GM12878 (cell line): ENCODE data around the gene CASK. TPM values are rescaled to one million over a fixed set of nuclear protein-coding genes. Genes with fewer than 3 reads are reported as not detected.

Experiments used
- ATAC-seq: fragments of 200-7000 bp; cut with Tn5 transposase; 3 replicates; pipeline ENCODE4 v1.9.1; 2020; ENCODE audit warnings: mild to moderate bottlenecking, moderate library complexity
- BruUV-seq: library from RNA; stranded (reverse); fragments of 400-500 nt; replicated peaks from 2 replicates; lab custom pipeline; 2021; lab: Mats Ljungman, UMichigan
- CTCF ChIA-PET: fragments of 300-600 bp; sonication (Branson Sonifier 250); formaldehyde crosslinking; extraction: SDS; loops from one replicate; lab custom pipeline; 2021; ENCODE audit warnings: inconsistent platforms; lab: Yijun Ruan, JAX
- POLR2A ChIA-PET: fragments of 350-600 bp; formaldehyde crosslinking; extraction: SDS; loops from one replicate; lab custom pipeline; 2021; ENCODE audit warnings: inconsistent platforms; lab: Charles Lee
- RAD21 ChIA-PET: fragments of 300-600 bp; sonication (Branson Sonifier 250); formaldehyde crosslinking; loops from one replicate; lab custom pipeline; 2023; ENCODE audit warnings: antibody characterized with exemption; ENCODE audit not compliant: unreplicated experiment; lab: Charles Lee
- SMC1A ChIA-PET: fragments of 300-600 bp; sonication (Branson Sonifier 250); formaldehyde crosslinking; loops from one replicate; lab custom pipeline; 2023; ENCODE audit not compliant: unreplicated experiment, uncharacterized antibody; lab: Charles Lee
- DNase-seq: peaks from one replicate; pipeline ENCODE4 v3.0.0-alpha.2; 2011; ENCODE audit warnings: low read depth, low spot score
- FAIRE-seq: peaks from 3 replicates; lab custom pipeline; 2011; peaks lifted over from hg19 to GRCh38; lab: Jason Lieb, UNC
- H2AFZ ChIP-seq: 2 replicates; pipeline ENCODE4 v1.6.0; 2011; ENCODE audit warnings: low read depth, low read length, control low read depth; ENCODE audit not compliant: control insufficient read depth
- H3K27ac ChIP-seq: 2 replicates; pipeline ENCODE4 v1.5.1; 2011; ENCODE audit warnings: control low read depth; ENCODE audit not compliant: control insufficient read depth, insufficient read depth
- H3K27me3 ChIP-seq, 2 experiments: replicated peaks in 1 of 2; 2 replicates each; pipeline versions ENCODE4 v1.6.0 to v1.6.1; 2011; ENCODE audit warnings: low read length in 1 of 2; ENCODE audit not compliant: control insufficient read depth in 2 of 2, insufficient read depth in 2 of 2
- H3K36me3 ChIP-seq, 2 experiments: 2 replicates each; pipeline ENCODE4 v1.5.1; 2011; ENCODE audit warnings: low read length in 1 of 2; ENCODE audit not compliant: control insufficient read depth in 2 of 2, insufficient read depth in 2 of 2
- H3K4me1 ChIP-seq: 2 replicates; pipeline ENCODE4 v1.6.1; 2011; ENCODE audit warnings: mild to moderate bottlenecking, low read length, moderate library complexity, mixed read lengths; ENCODE audit not compliant: control insufficient read depth, insufficient read depth
- H3K4me2 ChIP-seq: 2 replicates; pipeline ENCODE4 v1.6.0; 2011; ENCODE audit warnings: control low read depth; ENCODE audit not compliant: control insufficient read depth, insufficient read depth
- H3K4me3 ChIP-seq: fragments of 200-600 bp; sonication (generic); 2 replicates; pipeline ENCODE4 v1.5.1; 2016
- H3K79me2 ChIP-seq: 2 replicates; pipeline ENCODE4 v1.6.0; 2011; ENCODE audit warnings: low read length; ENCODE audit not compliant: control insufficient read depth, insufficient read depth
- H3K9ac ChIP-seq: 2 replicates; pipeline ENCODE4 v1.8.0; 2011; ENCODE audit warnings: low read length, control low read depth, mixed read lengths; ENCODE audit not compliant: control insufficient read depth, insufficient read depth
- H3K9me3 ChIP-seq: replicated peaks from 3 replicates; pipeline ENCODE4 v1.5.1; 2011; ENCODE audit warnings: mild to moderate bottlenecking, low read length; ENCODE audit not compliant: control insufficient read depth, insufficient read depth
- H4K20me1 ChIP-seq: 2 replicates; pipeline ENCODE4 v1.6.0; 2011; ENCODE audit not compliant: control insufficient read depth, insufficient read depth
- ASH2L ChIP-seq: fragments of 300-600, 200-600 bp; sonication (generic); IDR thresholded peaks from 2 replicates; pipeline ENCODE4 v1.6.1; 2017; ENCODE audit warnings: low read depth, mild to moderate bottlenecking, borderline replicate concordance
- FOS ChIP-seq: IDR thresholded peaks from 3 replicates; pipeline ENCODE4 v1.6.1; 2011; ENCODE audit warnings: borderline replicate concordance; ENCODE audit not compliant: insufficient read length; ENCODE audit errors: extremely low read depth
- HSF1 ChIP-seq: fragments of 150-350 bp; IDR thresholded peaks from 2 replicates; pipeline ENCODE4 v1.6.1; 2014; ENCODE audit warnings: mild to moderate bottlenecking, low read depth, low read length
- SRF ChIP-seq, 2 experiments: IDR thresholded peaks; 2 replicates each; pipeline ENCODE4 v1.6.1; 2011; ENCODE audit warnings: low read depth in 2 of 2, low read length in 2 of 2, mild to moderate bottlenecking in 1 of 2, moderate library complexity in 1 of 2
- WGBS: methylation state at CpG from one replicate; pipeline ENCODE4 v1.1.6; 2016; ENCODE audit warnings: low lambda C conversion rate; ENCODE audit not compliant: insufficient replicate concordance, insufficient coverage; ENCODE audit errors: missing lambda C conversion rate; 5-methylcytosine and 5-hydroxymethylcytosine counted together
- in situ Hi-C: fragments of 300-500 bp; cut with MboI; formaldehyde crosslinking; loops from 9 replicates; pipeline ENCODE4 v1.14.3; 2018; ENCODE audit warnings: mixed read lengths
- intact Hi-C: fragments of 100-400 bp; cut with micrococcal nuclease; formaldehyde crosslinking; loops from one replicate; pipeline ENCODE4 v1.14.2; 2022; ENCODE audit not compliant: unreplicated experiment
- polyA plus RNA-seq, 11 experiments: library from polyadenylated mRNA; depleted of rRNA in 4 of 11; unstranded in 6 of 11; stranded (reverse) in 5 of 11; fragments of >200 nt; fragmentation: Nextera tagmentation in 4 of 11; fragmentation: Illumina TruSeq in 1 of 11; extraction: Ambion mirVana in 4 of 11; extraction: Trizol in 1 of 11; gene quantifications; 1 replicate in 1 of 11; 2 replicates in 10 of 11; pipeline versions ENCODE4 v1.2.1 to v1.2.3, GENCODE V29; 2011 to 2016; ENCODE audit warnings: inconsistent platforms in 2 of 11, missing spikeins in 2 of 11, low read depth in 1 of 11
- total RNA-seq, 4 experiments: library from RNA; depleted of rRNA in 3 of 4; stranded (reverse); fragments of >200 nt in 3 of 4; fragmentation: Illumina TruSeq in 1 of 4; extraction: Trizol in 1 of 4; gene quantifications; 2 replicates each; pipeline versions ENCODE4 v1.2.1 to v1.2.3, GENCODE V29; 2013 to 2021

Gene CASK
- total and polyA plus RNA-seq, 10 of the 15 experiments (the other 5 are each of a cell fraction or from before 2014, with no cell fraction given) = 0.60 to 45.9 (median 4.8) TPM

GRCh38 chrX:41718481-41719235 lies 204.7 kb downstream of the CASK start:
- Histone ChIP-seq H3K36me3 (no peaks in the 10 kb centered on the region), H3K4me2 (no peak overlapping the region), H3K9me3 (peaks cover 8% of the 10 kb centered on the region; the same call in 2 of the 3 replicates), H3K4me3 (no peak overlapping the region), H2AFZ (no peak overlapping the region), H4K20me1 (no peaks in the 10 kb centered on the region), H3K27me3 (no peaks in the 10 kb centered on the region), H3K79me2 (no peaks in the 10 kb centered on the region), H3K27ac (no peak overlapping the region), H3K9ac (no peak overlapping the region), H3K4me1 (peaks cover 26% of the 10 kb centered on the region)
- no peak for TF ChIP-seq SRF (IDR thresholded peaks at IDR 0.05; ENCODE audit: low read depth in 2 of 2, low read length in 2 of 2)
- intact Hi-C loops = no loop called here
- ChIA-PET CTCF (interaction anchor here (1.2 kb wide), 1 partner anchor 13 kb away, joined by 5 read pairs; no protein-coding TSS in a partner anchor), RAD21 (interaction anchor here (1.1 kb wide), 1 partner anchor 14 kb away, joined by 3 read pairs; no protein-coding TSS in a partner anchor), POLR2A (no interaction called here), SMC1A (interaction anchor here (0.8 to 2.0 kb wide), 4 partner anchors 13 to 53 kb away, joined by 3 to 8 read pairs (median 4); no protein-coding TSS in a partner anchor)
- ATAC-seq = no peak
- no TSS peak for BruUV-seq
- no peak for FAIRE-seq
- WGBS = 79% methylated on average over 4 of the region's 4 CpGs
- DNase-seq = no peak
- in situ Hi-C loops = no loop called here

- SMC1A ChIA-PET = interaction anchor here (1.8 kb wide), 2 partner anchors 10 to 12 kb away, joined by 5 to 8 read pairs; no protein-coding TSS in a partner anchor
- Histone ChIP-seq H3K4me2 (no peak overlapping the region), H3K27me3 (no peaks in the 10 kb centered on the region), H3K9ac (no peak overlapping the region), H3K79me2 (no peaks in the 10 kb centered on the region), H3K36me3 (no peaks in the 10 kb centered on the region), H3K27ac (no peak overlapping the region), H3K4me3 (no peak overlapping the region), H3K4me1 (peaks cover 17% of the 10 kb centered on the region; the same call in 1 of the 2 replicates), H4K20me1 (no peaks in the 10 kb centered on the region), H3K9me3 (peaks cover 8% of the 10 kb centered on the region; the same call in 2 of the 3 replicates), H2AFZ (no peak overlapping the region)
- FAIRE-seq (no peak), ATAC-seq (no peak), DNase-seq (no peak)
- TF ChIP-seq HSF1 = no peak
- TF ChIP-seq ASH2L = no peak
- no peak for TF ChIP-seq FOS
- no TSS peak for BruUV-seq
- POLR2A ChIA-PET = no interaction called here
- in situ Hi-C loops = no loop called here
- 58% methylated on average over 12 of the region's 12 CpGs for WGBS
- intact Hi-C loops = no loop called here
- RAD21 ChIA-PET = no interaction called here
- CTCF ChIA-PET = interaction anchor here (1.2 kb wide), 1 partner anchor 11 kb away, joined by 5 read pairs; no protein-coding TSS in a partner anchor
Observed at GRCh38 chrX:41716767-41717473, 206.4 kb downstream of the CASK start.
